ENCODE data around the gene TMPRSS6. TPM values are rescaled to one million over a fixed set of nuclear protein-coding genes. Genes with fewer than 3 reads are reported as not detected.

Gene TMPRSS6
- polyA plus RNA-seq (ENCODE audit: low read depth in 6 of 6), result under 1 TPM in 1 of 6 donors, not detected in 5; 0.08 TPM

GRCh38 chr22:37109242-37109917, at the start of gene TMPRSS6:
TSS of gene TMPRSS6 (minus strand) at chr22:37109713. CDS start at chr22:37103417, 6,296 bp downstream.
- no peaks in the 10 kb centered on the region for H3K36me3 Mint-ChIP-seq
- H3K4me3 Mint-ChIP-seq, result no peak within 1 kb of the TSS
- H3K4me1 Mint-ChIP-seq, result no peaks in the 10 kb centered on the region
- H3K27me3 Mint-ChIP-seq, result peaks cover 7 to 30% (median 16%) of the 10 kb centered on the region in 3 donors
- no peaks in the 10 kb centered on the region for H3K9me3 Mint-ChIP-seq
- no peak for ATAC-seq (ENCODE audit: low read depth in 2 of 2)
- DNase-seq, result no peak
- H3K27ac Mint-ChIP-seq, result peak within 1 kb of the TSS in 2 of 6 donors; percentile 26 to 70

DNA sequence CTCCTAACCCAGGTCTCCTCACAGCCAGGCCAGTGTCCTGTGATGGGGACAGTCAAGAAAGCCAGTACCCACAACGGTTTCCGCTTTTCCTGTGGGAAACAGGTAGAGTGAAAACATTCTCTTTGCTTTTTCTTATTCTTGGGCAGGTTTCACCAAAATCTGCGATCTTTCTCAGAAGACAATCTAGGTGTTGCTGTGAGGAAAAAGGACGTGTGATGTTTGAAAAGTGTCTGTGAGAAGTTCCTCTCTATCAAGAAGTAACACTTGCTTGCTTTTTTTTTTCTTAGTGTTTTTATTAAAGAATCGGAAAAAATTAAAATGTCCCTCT, 49.4 kb upstream of the TMPRSS6 start:
- Mint-ChIP-seq H3K27ac (no peak overlapping the region), H3K9me3 (peaks cover 0 to 2% (median 0%) of the 10 kb centered on the region in 7 donors), H3K27me3 (peaks cover 5 to 35% (median 27%) of the 10 kb centered on the region in 3 donors), H3K4me3 (no peak overlapping the region), H3K36me3 (no peaks in the 10 kb centered on the region), H3K4me1 (peaks cover 7 to 13% (median 12%) of the 10 kb centered on the region in 3 donors)
- DNase-seq (no peak), ATAC-seq (ENCODE audit: low read depth in 2 of 2) (no peak)

GRCh38 chr22:37157516-37158285, 48.2 kb upstream of the TMPRSS6 start:
- peaks cover 4 to 8% (median 7%) of the 10 kb centered on the region in 3 donors for H3K4me1 Mint-ChIP-seq
- no peak overlapping the region for H3K27ac Mint-ChIP-seq
- DNase-seq (no peak), ATAC-seq (ENCODE audit: low read depth in 2 of 2) (no peak)
- peaks cover 5 to 35% (median 24%) of the 10 kb centered on the region in 3 donors for H3K27me3 Mint-ChIP-seq
- H3K9me3 Mint-ChIP-seq, result peaks cover 0 to 2% (median 0%) of the 10 kb centered on the region in 7 donors
- no peaks in the 10 kb centered on the region for H3K36me3 Mint-ChIP-seq
- H3K4me3 Mint-ChIP-seq, result no peak overlapping the region

- Mint-ChIP-seq H3K36me3 (no peaks in the 10 kb centered on the region), H3K4me1 (peaks cover 0 to 5% (median 0%) of the 10 kb centered on the region in 3 donors), H3K27ac (peak overlapping the region in 1 of 6 donors; percentile 72), H3K4me3 (no peak overlapping the region), H3K27me3 (peaks cover 5 to 35% (median 23%) of the 10 kb centered on the region in 3 donors), H3K9me3 (peaks cover 0 to 5% (median 0%) of the 10 kb centered on the region in 7 donors)
- DNase-seq (no peak), ATAC-seq (ENCODE audit: low read depth in 2 of 2) (no peak)
Observed at GRCh38 chr22:37156686-37157435, 47.3 kb upstream of the TMPRSS6 start.

GRCh38 chr22:37155971-37156370, 46.5 kb upstream of the TMPRSS6 start:
- no peak for DNase-seq
- no peak overlapping the region for H3K4me3 Mint-ChIP-seq
- H3K27ac Mint-ChIP-seq, result peak overlapping the region in 2 of 6 donors; percentile 13 to 93
- peaks cover 0 to 14% (median under 1%) of the 10 kb centered on the region in 7 donors for H3K9me3 Mint-ChIP-seq
- H3K4me1 Mint-ChIP-seq, result peaks cover 0 to 5% (median 0%) of the 10 kb centered on the region in 3 donors
- peaks cover 12 to 43% (median 23%) of the 10 kb centered on the region in 3 donors for H3K27me3 Mint-ChIP-seq
- no peak for ATAC-seq (ENCODE audit: low read depth in 2 of 2)
- H3K36me3 Mint-ChIP-seq, result peaks cover 0 to 5% of the 10 kb centered on the region in 2 donors

GRCh38 chr22:37154925-37155712, 45.6 kb upstream of the TMPRSS6 start:
- Mint-ChIP-seq H3K9me3 (peaks cover 0 to 20% (median 0%) of the 10 kb centered on the region in 7 donors), H3K4me1 (peaks cover 1 to 6% (median 2%) of the 10 kb centered on the region in 3 donors), H3K4me3 (peak overlapping the region in 1 of 8 donors; percentile 56), H3K36me3 (peaks cover 0 to 10% of the 10 kb centered on the region in 2 donors), H3K27ac (peak overlapping the region in 2 of 6 donors; percentile 58 to 79), H3K27me3 (peaks cover 12 to 43% (median 27%) of the 10 kb centered on the region in 3 donors)
- no peak for ATAC-seq (ENCODE audit: low read depth in 2 of 2)
- DNase-seq, result no peak

DNA sequence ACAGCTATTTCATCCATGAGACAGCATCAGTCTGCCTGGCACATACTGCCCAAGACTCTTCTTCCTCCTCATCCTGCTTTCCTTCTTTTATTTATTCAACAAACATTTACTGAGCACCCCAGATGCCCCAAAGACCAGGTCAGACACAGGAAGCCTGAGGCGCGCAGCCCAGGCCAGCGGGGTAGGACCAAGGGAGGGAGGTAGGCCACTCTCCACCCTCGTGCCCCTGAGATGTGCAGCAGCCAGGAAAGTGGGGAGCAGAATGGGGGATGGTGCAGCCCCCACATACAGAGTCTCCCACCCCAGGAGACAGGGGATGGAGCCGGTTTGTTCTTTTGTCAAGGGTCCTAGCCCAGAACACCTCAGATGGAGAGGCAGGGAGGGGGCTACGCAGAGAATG, 44.4 kb upstream of the TMPRSS6 start:
- DNase-seq (no peak), ATAC-seq (ENCODE audit: low read depth in 2 of 2) (no peak)
- peaks cover 4 to 9% (median 5%) of the 10 kb centered on the region in 3 donors for H3K4me1 Mint-ChIP-seq
- H3K9me3 Mint-ChIP-seq, result peaks cover 0 to 22% (median 0%) of the 10 kb centered on the region in 7 donors
- H3K36me3 Mint-ChIP-seq, result peaks cover 0 to 10% of the 10 kb centered on the region in 2 donors
- no peak overlapping the region for H3K27ac Mint-ChIP-seq
- no peak overlapping the region for H3K4me3 Mint-ChIP-seq
- peaks cover 12 to 43% (median 27%) of the 10 kb centered on the region in 3 donors for H3K27me3 Mint-ChIP-seq

- H3K4me3 Mint-ChIP-seq, result no peak overlapping the region
- H3K27ac Mint-ChIP-seq, result no peak overlapping the region
- ATAC-seq (ENCODE audit: low read depth in 2 of 2) (no peak), DNase-seq (no peak)
- H3K9me3 Mint-ChIP-seq, result peaks cover 0 to 22% (median 0%) of the 10 kb centered on the region in 7 donors
- H3K4me1 Mint-ChIP-seq, result peaks cover 4 to 5% (median 4%) of the 10 kb centered on the region in 3 donors
- H3K27me3 Mint-ChIP-seq, result peaks cover 7 to 28% (median 17%) of the 10 kb centered on the region in 3 donors
- H3K36me3 Mint-ChIP-seq, result peaks cover 0 to 10% of the 10 kb centered on the region in 2 donors
Observed at GRCh38 chr22:37151401-37151800, 41.9 kb upstream of the TMPRSS6 start.

DNA sequence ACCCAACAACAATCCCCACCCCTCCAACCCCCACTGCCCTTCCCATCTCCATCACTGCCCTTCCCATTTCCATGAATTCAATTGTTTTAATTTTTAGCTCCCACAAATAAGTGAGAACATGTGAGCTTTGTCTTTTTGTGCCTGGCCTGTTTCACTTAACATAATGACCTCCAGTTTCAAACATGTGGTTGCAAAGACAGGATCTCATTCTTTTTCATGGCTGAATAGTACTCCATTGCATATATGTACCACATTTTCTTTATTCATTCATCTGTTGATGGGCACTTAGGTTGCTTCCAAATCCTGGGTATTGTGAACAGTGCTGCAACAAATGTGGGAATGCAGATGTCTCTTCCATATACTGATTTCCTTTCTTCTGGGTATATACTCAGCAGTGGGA, 41.2 kb upstream of the TMPRSS6 start:
- peaks cover 4 to 5% (median 4%) of the 10 kb centered on the region in 3 donors for H3K4me1 Mint-ChIP-seq
- no peak for ATAC-seq (ENCODE audit: low read depth in 2 of 2)

DNA sequence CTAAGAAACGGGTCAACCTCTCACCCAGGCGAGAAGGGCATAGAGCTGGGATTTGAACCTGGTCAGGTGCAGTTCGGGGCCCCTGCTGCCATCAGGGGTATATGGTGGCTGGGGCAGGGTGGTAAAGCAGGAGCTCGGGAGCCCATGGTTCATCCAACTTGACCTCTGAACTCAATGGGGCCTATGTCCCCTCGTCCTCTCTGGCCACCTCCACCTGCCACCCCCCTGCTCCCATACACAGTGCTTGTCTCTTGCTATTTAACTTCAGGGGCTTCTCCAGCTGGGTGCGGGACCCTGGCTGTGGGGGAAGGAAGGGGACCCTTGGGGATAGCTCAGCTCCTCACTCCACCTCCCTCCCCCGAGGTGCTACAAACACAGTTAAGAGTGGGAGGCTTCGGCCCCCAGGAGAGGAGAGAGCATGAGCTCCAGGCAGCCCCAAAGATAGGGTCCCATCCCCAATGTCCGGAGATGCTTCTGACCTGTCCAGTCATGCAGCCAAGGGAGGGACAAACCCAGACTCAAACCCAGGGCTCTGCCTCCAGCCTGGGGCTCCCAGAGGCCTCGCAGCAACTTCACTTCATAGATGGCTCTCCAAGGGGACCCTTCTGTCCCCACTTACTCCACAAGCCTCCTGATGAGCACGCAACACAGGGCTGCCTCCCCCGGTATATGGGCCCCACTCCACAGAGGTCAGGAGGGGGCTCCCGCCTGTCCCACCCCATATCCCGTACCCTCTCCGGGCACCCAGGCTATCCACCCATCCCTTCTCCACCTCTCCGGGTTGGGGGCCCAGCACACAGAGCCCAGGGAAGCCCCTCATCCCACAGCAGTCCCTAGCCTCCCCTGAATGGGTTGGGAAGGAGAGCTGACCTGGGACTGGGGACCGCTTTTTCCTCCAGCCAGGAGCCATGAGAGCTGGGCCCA, 39.5 kb upstream of the TMPRSS6 start:
- ATAC-seq (ENCODE audit: low read depth in 2 of 2) (no peak), DNase-seq (no peak)
- Mint-ChIP-seq H3K27ac (no peak overlapping the region), H3K9me3 (peaks cover 0 to 22% (median 0%) of the 10 kb centered on the region in 7 donors), H3K4me1 (peaks cover 4 to 5% (median 4%) of the 10 kb centered on the region in 3 donors), H3K4me3 (no peak overlapping the region), H3K36me3 (peaks cover 0 to 10% of the 10 kb centered on the region in 2 donors), H3K27me3 (peaks cover 7 to 29% (median 24%) of the 10 kb centered on the region in 3 donors)

More for the DNA sequence above, 41.2 kb upstream of the TMPRSS6 start:
- peaks cover 0 to 10% of the 10 kb centered on the region in 2 donors for H3K36me3 Mint-ChIP-seq
- no peak for DNase-seq
- no peak overlapping the region for H3K27ac Mint-ChIP-seq
- peaks cover 7 to 28% (median 17%) of the 10 kb centered on the region in 3 donors for H3K27me3 Mint-ChIP-seq
- peaks cover 0 to 22% (median 0%) of the 10 kb centered on the region in 7 donors for H3K9me3 Mint-ChIP-seq
- H3K4me3 Mint-ChIP-seq, result no peak overlapping the region

- Mint-ChIP-seq H3K9me3 (peaks cover 0 to 22% (median 0%) of the 10 kb centered on the region in 7 donors), H3K36me3 (peaks cover 0 to 10% of the 10 kb centered on the region in 2 donors), H3K4me1 (peaks cover 4 to 5% (median 4%) of the 10 kb centered on the region in 3 donors), H3K27ac (no peak overlapping the region), H3K4me3 (peak overlapping the region in 1 of 8 donors; percentile 48), H3K27me3 (peaks cover 7 to 38% (median 24%) of the 10 kb centered on the region in 3 donors)
- DNase-seq, result no peak
- no peak for ATAC-seq (ENCODE audit: low read depth in 2 of 2)
Observed at GRCh38 chr22:37148031-37148651, 38.6 kb upstream of the TMPRSS6 start.
